Measurements from ENCODE around the gene CCDC188.
"Not testable (repeated sequence)": the region's sequence is repeated elsewhere in the genome, so short reads cannot be mapped to it uniquely, and the experiment has no call there.

CCDC188 gene

DNA sequence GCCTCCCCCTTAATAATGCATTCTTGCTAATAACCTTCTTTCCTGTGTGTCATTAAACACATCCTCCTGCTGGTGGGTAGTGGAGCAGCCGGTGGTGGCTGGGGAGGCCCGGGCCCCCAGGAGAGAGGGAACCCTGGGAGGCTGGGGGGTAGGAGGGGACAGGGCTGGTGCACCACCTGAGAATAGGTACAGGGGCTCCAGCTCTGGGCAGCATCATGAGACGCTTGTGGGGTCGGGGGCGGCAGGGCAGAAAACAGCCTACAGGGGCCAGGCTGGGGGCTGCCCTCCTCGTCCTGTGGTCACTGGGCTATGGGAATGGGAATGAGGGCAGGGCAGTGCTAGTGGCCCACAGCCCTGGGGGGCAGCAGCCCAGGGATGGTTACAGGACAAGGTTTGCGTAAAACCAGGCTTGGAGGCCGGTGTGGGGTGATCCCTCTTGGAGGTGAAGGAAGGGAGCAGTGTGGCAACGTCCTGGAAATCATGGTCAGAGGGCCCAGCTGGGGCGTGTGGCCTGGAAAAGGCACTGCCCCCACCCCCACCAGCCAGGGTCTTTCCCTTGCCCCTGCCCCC is 18.5 kb upstream of the CCDC188 start:
- DNase-seq = no peak

DNA sequence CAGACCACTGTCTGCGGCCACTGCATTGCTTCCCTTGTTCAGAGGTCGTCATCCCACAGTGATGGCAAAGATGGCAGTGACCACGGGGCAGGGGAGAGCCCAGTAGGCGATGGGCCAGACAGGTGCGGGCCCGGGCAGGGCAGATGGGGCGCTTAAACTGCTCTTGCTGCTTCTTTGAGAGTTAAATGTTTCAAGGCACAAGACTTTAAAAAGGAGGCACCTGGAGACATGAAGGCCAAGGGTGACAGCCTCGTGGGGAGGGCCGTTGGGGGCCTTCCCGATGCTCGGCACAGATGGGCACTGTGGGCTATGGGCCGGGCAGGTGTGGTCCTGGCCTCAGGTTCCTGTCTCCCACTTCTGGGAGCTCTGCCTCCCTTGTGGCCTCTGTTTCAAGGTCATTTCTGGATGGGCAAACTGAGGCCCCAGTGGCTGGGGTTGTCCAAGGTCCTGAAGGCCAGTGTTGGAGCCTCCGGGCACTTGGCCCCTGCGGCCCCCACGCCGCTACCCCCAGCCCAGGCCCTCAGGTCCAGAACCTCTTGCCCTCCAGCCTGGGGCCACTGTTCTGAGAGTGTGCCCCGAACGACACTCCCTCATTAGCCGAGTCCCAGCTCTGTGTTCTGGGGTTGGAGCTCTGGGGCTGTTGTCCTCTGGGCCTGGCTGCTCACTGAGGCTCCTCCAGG is 16.9 kb upstream of the CCDC188 start:
- no peak for DNase-seq

DNA sequence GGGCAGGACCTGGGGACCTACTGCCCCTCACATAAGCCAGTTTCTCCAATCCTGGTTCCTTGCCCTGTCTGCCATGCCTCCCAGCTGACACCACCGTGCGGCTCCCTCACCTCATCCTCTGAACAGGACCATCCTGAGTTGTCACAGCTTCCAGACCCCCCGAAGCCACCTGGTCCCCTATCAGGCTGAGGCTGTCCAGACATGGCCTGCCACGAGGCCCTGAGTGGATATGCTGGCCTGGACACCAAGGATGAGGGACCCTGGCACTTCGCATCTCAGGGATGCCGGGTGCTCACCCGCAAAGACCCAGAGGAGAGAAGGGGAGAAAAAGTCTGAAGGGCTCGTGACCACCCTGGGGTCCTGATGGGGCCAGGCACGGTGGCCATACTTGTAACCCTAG is 15.8 kb upstream of the CCDC188 start:
- no peak for DNase-seq

DNA sequence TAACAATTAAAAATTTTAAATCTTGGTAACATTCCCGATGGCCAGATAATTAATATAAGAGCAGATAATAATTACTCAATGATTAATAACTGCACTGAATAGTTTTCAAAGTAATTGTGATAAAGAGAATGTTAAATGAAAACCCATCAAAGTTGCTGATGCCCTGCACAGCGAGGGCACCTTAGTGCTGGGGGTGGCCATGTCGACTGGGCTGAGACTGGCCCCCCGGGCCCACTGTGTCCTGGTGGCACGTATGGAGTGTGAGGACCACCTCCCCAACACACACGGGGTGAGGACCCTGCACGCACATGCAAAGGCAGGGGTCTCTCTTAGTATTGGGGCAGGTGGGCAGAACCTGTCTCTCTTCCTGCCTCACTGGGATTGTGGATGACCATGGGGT is 15.1 kb upstream of the CCDC188 start:
- no peak for DNase-seq

DNA sequence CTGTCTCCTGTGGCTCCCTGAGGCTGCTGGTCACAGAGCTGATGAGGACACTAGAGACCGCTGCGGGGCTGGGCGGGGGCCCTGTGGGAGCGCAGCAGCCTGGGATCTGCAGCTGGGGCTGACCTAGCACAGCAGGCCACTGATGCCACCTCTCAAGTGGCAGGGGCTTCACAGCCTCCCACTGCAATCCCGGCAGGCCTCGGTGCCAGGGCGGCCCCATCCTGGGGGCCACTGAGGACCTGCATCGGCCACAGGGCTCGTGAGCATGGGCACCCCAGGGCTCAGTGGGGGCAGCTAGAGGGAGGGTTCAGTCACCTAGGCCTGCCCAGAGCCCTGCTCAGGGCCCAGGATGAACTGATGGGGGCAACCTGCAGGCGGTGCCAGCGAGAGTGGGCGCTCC is 14.6 kb upstream of the CCDC188 start:
- no peak for DNase-seq

DNA sequence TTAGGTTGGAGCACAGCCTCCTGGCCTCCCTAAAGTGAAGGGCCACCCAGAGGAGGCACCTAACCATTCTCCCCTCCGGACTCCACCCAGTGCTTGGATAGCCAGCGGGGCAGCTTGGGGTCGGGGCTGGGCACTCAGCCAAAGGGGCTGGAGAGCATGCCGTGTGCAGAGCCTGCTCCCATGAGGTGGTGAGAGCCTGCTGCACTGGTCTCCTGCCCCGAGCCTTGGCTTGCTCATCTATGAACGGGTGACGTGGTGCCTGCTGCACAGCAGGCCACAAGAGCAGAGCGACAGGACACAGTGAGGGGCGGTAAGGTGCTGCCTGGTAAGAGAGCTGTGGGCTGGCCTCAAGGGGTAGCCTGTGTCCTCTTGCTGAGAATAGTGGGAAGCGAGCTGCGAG is 14.0 kb upstream of the CCDC188 start:
- no peak for DNase-seq

DNA sequence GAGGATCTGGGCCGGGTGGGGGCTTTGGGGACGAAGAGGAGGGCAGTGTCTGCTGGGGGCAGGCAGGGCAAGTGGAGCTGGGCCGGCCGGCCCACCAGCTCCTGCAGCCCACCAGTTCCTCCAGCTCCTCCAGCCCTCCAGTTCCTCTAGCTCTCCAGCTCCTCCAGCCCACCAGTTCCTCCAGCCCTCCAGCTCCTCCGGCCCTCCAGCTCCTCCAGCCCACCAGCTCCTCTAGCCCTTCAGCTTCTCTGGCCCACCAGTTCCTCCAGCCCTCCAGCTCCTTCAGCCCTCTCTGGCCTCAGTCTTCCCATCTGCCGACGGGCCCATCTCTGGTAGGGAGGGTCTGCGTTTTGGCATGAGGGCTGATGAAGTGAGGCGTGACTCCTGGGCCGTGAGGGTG is 9.2 kb upstream of the CCDC188 start:
- DNase-seq = no peak

DNA sequence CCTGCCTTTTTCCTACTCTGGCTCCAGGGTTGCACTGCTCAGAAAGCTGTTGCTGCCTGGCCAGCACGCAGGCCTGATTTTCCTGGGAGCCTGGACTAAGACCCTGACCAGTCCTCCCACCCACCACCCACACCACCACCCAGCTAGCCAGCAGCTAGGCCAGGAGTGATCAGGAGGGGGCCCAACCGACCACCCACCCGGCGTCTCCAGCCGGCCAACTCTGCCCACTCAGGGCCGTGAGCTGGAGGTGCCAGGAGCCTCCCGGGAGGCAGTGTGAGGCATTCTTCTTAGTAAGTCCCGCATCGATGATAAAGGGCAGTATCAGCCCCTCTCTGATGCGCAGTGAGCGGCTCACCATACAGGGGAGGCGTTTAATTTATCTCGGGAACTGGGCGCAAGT is 8.7 kb upstream of the CCDC188 start:
- not testable (repeated sequence) for DNase-seq

DNA sequence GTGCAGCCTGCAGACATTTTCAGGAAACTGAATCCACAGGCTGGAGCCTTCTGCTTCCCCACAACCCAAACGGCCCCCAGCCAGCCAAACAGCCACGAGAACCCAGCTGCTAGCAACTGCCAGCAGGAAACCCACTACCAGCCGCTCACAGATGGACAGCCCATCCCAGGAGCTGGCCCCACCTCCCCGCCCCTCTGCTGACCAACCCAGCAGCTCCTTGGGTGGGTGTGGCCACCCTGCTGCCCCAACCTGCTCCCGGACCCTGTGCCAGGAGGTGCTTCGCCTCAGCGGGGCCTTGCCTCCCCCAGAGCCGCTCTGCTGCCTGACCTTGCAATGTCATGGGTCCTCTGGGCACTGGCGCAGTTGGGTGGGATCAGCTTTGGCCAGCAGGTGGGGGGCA is 8.2 kb upstream of the CCDC188 start:
- DNase-seq = no peak

DNA sequence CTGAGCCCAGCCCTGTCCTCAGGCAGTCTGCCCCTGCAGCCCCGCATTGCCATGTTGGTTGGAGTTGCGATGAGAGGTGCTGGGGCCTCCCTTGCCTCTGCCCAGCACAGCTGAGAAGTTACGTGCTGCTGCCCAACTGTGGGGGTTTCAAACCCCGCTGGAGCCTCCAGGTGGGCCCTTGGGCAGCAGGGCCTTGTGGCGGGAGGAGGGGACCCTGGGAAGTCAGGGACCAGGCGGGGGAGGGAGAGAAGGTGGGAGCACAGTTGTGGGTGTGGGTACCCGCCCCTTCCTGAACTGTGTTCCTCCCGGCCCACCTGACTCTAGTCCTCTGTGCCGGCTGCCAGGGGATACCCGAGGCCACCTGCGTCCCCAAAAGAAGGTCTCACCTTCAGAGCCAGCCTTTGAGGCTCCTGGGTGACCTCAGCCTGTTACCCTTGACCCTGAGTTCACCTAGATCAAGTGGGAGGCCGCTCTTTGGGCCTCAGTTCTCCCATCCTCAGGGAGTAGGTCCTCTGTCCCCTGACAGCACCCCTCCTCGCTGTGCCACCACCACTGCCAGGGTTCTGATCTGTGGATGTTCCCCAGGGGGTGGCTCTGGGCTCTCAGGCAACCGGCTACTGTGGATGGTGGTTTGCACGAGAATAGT is 7.7 kb upstream of the CCDC188 start:
- DNase-seq = no peak

DNA sequence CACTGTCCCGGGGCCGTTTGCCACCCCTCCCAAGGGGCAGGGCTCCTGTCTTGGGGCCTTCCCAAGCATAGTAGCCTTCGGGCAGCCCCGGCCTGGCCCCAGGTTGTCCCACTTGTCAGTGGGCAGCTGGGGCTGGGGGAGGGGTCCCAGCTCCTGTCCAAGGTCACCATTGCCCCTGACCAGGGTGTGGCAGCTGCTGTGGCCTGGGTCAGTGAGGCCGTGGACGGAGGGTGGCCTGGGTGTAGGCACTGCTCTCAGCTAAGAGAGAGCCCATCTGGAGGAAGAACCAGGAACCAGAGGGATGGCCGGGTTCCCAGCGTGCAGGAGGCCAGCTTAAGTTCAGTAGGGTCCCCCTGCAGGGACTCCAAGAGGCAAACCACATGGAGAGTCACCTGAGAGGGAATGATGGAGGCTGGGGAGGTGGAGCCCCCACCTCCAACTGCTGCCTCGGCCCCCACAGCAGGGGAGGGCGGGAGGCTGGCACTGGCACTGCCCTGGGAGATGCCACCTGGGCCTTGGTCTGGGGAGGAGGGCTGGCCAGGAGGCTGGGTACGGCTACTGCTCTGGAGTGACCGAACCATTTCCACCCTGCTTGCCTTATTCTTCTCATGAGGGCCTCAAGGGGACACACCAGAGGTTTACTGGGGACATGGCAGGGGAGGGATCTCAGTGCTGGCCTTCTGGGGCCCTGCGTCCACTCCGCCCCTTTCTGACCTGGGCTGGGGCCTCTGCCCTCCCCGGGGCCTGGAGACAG is 6.8 kb upstream of the CCDC188 start:
- DNase-seq = no peak

DNA sequence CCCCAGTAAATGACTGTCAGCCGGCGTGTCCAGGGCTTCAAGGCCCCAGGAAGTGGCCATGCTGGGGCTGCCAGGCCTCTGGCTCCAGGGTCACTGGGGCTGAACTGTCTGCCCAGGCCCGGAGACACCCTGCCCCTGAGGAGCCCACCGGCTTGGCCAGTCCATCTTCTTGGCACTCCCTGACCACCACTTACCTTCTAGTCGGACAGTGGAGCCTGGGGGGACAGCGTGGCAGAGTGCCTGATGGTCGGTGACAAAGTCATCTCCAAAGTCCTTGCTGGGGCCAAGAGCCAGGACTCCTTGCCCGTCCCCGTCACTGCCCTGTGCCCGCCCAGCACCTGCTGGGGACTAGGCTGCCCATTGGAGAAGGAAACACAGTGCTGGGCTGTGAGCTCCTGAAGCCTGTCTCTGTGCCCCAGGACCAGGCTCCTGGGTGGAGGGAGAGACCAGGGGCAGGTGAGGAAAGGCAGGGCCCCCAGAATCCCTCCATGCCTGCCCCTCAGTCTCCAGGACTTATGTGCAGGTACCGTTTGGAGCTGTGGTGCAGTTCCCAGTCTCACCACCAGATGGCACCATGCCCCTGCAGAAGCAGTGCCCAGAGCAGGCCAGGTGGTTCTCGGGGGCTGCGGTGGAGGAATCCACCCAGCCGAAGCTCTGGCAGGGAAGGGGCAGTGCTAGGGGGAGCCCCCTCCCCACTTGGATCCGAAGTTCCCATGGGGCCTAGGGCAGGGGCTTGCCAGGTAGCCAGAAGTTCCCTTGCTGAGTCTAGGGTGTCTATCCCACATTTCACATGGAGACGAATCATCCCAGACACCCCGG is 6.0 kb upstream of the CCDC188 start:
- DNase-seq = peak; percentile 69

DNA sequence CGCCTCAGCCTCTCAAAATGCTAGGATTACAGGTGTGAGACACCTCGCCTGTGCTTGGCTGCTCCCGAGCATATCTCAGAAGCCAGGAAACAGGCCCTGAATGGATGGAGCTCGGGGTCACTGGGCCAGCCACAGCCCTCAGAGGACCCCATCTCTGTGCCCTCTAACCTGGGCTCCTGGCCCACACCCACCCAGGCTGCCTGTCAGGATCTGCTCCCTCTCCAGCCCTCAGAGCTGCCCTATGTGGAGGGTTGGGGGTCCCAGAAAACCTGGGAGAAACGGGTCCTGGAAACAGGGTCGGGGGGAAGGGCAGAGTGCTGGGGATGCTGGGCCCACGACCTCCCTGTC is 5.2 kb upstream of the CCDC188 start:
- DNase-seq = no peak

DNA sequence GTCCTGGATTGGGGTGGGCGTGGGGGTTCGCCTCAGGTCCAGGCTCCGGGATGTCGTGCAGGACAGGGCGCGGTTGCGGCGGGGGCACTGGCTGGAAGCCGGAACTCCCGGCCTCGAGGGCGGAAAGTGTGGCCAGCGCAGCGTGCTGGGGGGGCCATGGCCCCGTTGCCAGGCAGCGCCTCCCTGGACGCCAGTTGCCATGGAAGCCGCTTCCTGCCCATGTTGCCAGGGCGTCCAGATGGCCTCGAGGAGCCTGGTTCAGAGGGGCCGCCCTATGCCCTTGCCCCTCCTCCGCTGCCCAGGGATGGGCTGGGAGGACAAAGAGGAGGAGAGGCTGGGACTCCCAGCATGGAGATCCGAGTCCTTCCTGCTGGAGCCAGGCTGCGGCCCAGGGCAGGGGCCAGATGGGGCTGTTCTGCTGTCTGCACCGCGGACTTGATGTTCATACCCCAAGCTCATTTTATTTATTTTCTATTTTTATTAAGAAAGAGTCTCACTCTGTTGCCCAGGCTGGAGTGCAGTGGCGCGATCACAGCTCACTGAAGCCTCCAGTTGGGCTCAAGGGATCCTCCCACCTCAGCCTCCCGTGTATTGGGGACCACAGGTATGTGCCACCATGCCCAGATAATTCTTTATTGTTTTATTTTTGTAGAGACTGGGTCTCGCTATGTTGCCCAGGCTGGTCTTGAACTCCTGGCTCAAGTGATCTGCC is 4.6 kb upstream of the CCDC188 start:
- no peak for DNase-seq

DNA sequence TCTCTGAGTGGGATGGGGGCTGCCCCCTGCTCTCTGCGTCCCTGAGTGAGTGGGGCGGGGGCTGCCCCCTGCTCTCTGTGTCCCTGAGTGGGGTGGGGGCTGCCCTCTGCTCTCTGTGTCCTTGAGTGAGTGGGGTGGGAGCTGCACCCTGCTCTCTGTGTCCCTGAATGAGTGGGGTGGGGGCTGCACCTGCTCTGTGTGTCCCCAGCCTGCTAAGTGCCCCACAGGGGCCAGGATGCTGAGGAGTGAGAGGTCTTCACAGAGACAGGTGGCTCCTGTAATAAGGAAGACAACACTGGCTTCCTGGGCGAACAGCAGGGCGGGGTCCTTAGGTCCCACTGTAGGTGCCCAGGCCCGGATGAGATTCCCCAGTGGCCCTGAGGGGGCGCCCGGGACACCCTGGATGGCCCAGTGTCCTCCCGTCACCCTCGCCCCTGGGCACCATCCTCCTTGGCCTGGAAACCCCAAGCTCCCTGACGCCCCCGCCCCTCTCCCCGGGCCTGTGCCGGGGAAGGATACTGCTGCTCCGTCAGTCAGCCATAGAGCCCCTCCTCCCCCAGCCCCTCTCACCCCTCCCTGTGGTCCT is 3.8 kb upstream of the CCDC188 start:
- DNase-seq = no peak

DNA sequence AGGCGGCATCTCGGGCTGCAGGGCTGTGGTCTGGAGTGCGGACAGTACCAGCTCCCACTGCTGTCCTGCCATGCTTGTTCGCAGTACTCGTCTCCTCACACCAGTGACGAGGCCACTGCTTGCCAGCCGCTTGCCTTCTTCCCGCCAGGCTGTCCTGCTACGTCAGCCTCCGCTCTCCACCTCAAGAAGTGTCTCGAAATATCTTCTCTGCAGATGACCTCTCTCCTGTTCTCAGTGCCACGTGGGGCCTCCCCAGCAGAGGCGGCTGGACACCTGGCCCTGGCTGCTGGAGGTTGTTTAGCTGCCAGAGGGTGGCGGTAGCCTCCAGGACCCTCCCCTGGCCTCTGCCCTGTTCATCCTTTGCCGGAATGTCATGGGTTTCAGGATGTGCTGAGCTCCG is 3.1 kb upstream of the CCDC188 start:
- no peak for DNase-seq

DNA sequence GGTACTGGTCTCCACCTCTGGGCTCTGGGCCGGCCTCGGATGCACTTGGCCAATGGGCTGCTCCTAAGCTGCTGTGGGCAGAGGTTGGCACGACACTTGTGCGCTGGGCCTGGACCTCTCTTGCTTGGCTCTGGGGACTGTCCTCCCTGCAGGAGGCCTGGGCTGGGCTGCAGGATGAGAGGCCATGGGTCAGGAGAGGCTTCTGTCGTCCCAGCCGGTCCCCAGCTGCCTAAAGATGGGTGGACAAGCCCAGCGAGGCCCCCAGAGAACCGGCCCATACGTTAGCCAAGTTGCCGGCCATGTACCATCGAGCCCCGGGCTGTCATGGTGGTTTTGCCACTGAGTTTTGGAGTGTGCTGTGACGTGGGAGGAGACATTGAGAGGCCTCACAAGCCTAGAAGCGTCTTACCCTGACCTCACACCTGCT is 1.6 kb upstream of the CCDC188 start:
- DNase-seq = no peak

DNA sequence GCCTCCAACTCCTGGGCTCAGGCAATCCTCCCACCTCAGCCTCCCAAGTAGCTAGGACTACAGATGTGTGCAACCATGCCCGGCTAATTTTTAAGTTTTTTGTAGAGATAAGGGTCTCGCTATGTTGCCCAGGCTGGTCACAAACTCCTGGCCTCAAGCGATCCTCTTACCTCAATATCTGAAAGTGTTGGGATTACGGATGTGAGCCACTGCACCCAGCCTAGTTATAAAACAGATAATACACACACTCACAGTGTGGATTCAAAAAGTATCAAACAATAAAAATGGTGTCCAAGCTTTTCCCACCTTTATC is 377 bp upstream of the CCDC188 start:
- DNase-seq = no peak

DNA sequence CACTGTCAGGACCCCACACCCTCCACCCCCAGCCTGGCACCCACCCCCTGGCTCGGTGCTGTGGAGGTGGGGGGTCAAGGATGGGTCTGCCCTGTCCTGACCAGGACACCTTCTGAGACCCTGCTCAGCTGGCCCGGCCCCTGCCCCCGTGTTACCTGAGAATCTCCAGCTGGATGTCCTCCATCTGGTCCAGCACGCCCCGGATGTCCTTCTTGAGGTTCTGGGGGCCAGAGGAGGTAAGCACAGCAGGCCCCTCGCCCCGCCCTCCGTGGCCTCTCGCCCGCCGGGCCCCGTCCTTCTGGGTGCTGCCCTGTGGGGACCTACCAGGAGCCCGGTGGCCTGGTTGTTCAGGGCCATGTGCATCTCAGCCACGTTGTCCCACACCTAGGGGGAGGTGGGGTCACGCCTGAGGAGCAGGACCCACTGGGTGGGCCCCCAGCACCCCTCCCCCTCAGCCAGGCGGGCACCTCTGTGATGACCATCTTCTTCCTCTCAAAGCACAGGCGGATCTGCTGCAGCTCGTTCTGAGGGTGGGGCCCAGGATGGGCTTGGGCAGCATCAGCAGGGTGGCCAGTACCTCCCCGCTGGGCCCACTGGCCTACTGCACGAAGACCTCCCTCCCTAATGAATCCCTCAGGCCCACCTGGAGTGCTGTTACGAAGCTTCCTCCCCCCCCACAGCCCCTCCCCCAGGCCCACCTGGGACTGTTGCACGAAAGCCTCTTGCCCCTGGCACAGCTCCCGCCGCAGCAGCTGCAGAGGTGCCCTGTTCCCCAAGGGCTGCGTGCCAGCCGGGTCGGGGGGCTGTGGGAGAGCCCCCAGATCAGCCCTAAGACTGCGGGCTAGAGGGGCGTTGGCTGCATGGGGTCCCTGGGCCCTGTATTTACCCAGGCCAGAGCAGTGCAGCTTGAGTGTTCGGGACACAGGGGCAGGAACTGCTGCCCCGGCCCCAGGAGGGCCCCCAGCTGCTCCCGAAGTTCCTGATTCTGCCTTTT is 1.3 kb downstream of the CCDC188 start:
- DNase-seq = no peak

DNA sequence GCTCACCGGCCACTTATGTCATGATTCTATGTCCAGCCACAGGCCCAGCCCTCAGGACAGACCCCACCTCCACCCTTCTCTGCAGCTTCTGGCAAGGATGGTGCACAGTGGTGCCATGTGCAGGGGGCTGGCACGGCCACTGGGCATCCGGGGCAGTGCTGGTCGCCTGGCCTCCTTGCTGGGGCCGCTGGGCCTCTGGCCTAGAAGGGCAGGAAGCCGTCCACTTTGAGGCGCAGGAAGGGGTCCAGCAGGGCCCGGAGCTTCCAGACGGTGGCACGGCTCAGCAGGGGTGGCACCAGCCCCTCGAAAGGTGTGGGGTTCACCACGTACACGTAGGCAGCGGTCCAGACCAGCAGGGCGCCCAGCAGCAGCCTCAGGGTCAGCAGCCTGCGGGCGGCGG is 2.4 kb downstream of the CCDC188 start:
- DNase-seq = no peak
